Natural killer cell (primary cell): ENCODE measurements around the gene KCNC4. TPM values are rescaled to one million over a fixed set of nuclear protein-coding genes. Genes with fewer than 3 reads are reported as not detected.

Experiments
- ATAC-seq, 3 donors: fragments of 150-1000 bp in 2 of 3; fragments of 200-7000 bp in 1 of 3; cut with Tn5 transposase; 1 replicate in 1 of 3; 2 replicates in 2 of 3; pipeline ENCODE4 v1.10.0; 2021; ENCODE audit warnings: mild to moderate bottlenecking in 2 of 3, moderate library complexity in 2 of 3
- DNase-seq, 2 donors: peaks; one replicate each; pipeline versions ENCODE4 v3.0.0 to v3.0.0-alpha.2; 2013 to 2021; ENCODE audit warnings: mixed read lengths in 1 of 2
- H3K27ac ChIP-seq: one replicate; pipeline ENCODE4 v1.5.1; 2013; ENCODE audit warnings: mild to moderate bottlenecking, low read length
- H3K27me3 ChIP-seq: one replicate; pipeline ENCODE4 v1.6.1; 2013; ENCODE audit warnings: low read length; ENCODE audit not compliant: control insufficient read depth, insufficient read depth
- H3K36me3 ChIP-seq: one replicate; pipeline ENCODE4 v1.6.1; 2013; ENCODE audit warnings: low read length; ENCODE audit not compliant: control insufficient read depth, insufficient read depth
- H3K4me1 ChIP-seq: one replicate; pipeline ENCODE4 v1.6.1; 2013; ENCODE audit warnings: low read length; ENCODE audit not compliant: control insufficient read depth, insufficient read depth
- H3K4me3 ChIP-seq: one replicate; pipeline ENCODE4 v1.5.1; 2013; ENCODE audit warnings: low read length
- H3K9me3 ChIP-seq: one replicate; pipeline ENCODE4 v1.6.1; 2013; ENCODE audit warnings: low read length; ENCODE audit not compliant: control insufficient read depth, insufficient read depth
- H3K27ac Mint-ChIP-seq, 2 donors: one replicate each; pipeline ENCODE4 v1.8.0; 2022; ENCODE audit warnings: mild to moderate bottlenecking in 2 of 2, mixed read lengths in 2 of 2, moderate library complexity in 1 of 2
- H3K27me3 Mint-ChIP-seq, 2 donors: one replicate each; pipeline ENCODE4 v1.8.0; 2022; ENCODE audit warnings: low read depth in 2 of 2, mixed read lengths in 2 of 2
- H3K36me3 Mint-ChIP-seq: one replicate; pipeline ENCODE4 v1.8.0; 2022; ENCODE audit warnings: mixed read lengths
- H3K4me1 Mint-ChIP-seq, 2 donors: one replicate each; pipeline ENCODE4 v1.8.0; 2022; ENCODE audit warnings: mixed read lengths in 2 of 2
- H3K4me3 Mint-ChIP-seq: one replicate; pipeline ENCODE4 v1.8.0; 2022; ENCODE audit warnings: mild to moderate bottlenecking, moderate library complexity, mixed read lengths
- H3K9me3 Mint-ChIP-seq, 2 donors: one replicate each; pipeline ENCODE4 v1.8.0; 2022; ENCODE audit warnings: mixed read lengths in 2 of 2
- WGBS: methylation state at CpG from one replicate; pipeline ENCODE4 v1.1.7; 2013; ENCODE audit warnings: missing lambda C conversion rate; ENCODE audit not compliant: insufficient coverage; 5-methylcytosine and 5-hydroxymethylcytosine counted together
- intact Hi-C: fragments of 100-400 bp; cut with micrococcal nuclease; formaldehyde crosslinking; loops from one replicate; pipeline ENCODE4 v1.14.2; 2022
- total RNA-seq, 4 donors: library from RNA; stranded (reverse); fragments of 120-200 nt in 1 of 4; gene quantifications; one replicate each; pipeline versions ENCODE4 v1.2.3 to v1.2.4, GENCODE V29; 2013 to 2022
- TF ChIP-seq, protein P1 (sequence below): fragments of 200-600 bp; IDR thresholded peaks from one replicate; pipeline ENCODE4 v1.8.0; 2022; ENCODE audit warnings: antibody characterized with exemption

The KCNC4 gene
- total RNA-seq, 3 donors from 2014 or later (not counting 1 experiment from before 2014, with no cell fraction given), result 2.5 to 3.9 (median 3.3) TPM

DNA sequence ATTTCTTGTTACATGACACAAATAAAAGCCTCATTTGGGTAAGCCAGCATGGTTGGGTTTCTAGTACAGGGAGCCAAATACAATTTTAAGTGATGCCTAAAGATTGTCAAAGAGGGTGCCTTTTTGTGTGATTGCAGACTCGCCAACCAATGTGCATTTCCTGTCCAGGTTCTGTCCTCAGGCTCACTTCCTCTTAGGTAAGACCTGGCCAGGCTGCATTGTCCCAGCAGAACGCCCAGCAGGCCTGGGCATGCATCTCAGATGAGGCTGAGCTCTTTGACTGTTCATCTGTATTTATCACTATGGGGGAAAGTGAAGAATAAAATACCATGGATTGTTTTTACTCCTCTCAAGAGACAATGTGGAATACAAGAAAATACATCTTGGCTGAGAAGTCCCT lies 49.7 kb downstream of the KCNC4 start:
- intact Hi-C loops, result loop anchor here (5.0 kb wide), 1 partner anchor 52 kb away; no protein-coding TSS in a partner anchor
- Mint-ChIP-seq H3K4me1 (peaks cover 5 to 12% of the 10 kb centered on the region in 2 donors), H3K36me3 (no peaks in the 10 kb centered on the region), H3K9me3 (no peaks in the 10 kb centered on the region), H3K27me3 (peaks cover 18 to 30% of the 10 kb centered on the region in 2 donors), H3K27ac (no peak overlapping the region), H3K4me3 (no peak overlapping the region)
- Histone ChIP-seq H3K9me3 (no peaks in the 10 kb centered on the region), H3K27me3 (no peaks in the 10 kb centered on the region), H3K4me3 (no peak overlapping the region), H3K36me3 (no peaks in the 10 kb centered on the region), H3K27ac (no peak overlapping the region), H3K4me1 (no peaks in the 10 kb centered on the region)
- TF ChIP-seq, protein P1, sequence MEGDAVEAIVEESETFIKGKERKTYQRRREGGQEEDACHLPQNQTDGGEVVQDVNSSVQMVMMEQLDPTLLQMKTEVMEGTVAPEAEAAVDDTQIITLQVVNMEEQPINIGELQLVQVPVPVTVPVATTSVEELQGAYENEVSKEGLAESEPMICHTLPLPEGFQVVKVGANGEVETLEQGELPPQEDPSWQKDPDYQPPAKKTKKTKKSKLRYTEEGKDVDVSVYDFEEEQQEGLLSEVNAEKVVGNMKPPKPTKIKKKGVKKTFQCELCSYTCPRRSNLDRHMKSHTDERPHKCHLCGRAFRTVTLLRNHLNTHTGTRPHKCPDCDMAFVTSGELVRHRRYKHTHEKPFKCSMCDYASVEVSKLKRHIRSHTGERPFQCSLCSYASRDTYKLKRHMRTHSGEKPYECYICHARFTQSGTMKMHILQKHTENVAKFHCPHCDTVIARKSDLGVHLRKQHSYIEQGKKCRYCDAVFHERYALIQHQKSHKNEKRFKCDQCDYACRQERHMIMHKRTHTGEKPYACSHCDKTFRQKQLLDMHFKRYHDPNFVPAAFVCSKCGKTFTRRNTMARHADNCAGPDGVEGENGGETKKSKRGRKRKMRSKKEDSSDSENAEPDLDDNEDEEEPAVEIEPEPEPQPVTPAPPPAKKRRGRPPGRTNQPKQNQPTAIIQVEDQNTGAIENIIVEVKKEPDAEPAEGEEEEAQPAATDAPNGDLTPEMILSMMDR, result no peak
- ATAC-seq (no peak), DNase-seq (no peak)
- WGBS, result 46% methylated on average over 2 of the region's 2 CpGs

Other genes with a start within 250 kb of the KCNC4 start
- 10 to 100 TPM; 23.3 to 30.0 (median 29.1) TPM for gene AHCYL1, start 225.5 kb upstream of the KCNC4 start, total RNA-seq
- 100 to 1,000 TPM in 2 of 3 donors, 10 to 100 TPM in 1; 92.4 to 139 (median 130) TPM for gene STRIP1, start 175.7 kb upstream of the KCNC4 start, total RNA-seq
- gene ALX3, start 139.6 kb upstream of the KCNC4 start, total RNA-seq, result not detected
- not detected for gene UBL4B, start 97.9 kb upstream of the KCNC4 start, total RNA-seq
- gene SLC6A17, start 59.8 kb upstream of the KCNC4 start, total RNA-seq, result not detected
- 100 to 1,000 TPM in 1 of 3 donors, 10 to 100 TPM in 2; 81.8 to 109 (median 87.0) TPM for gene RBM15, start 129.1 kb downstream of the KCNC4 start, total RNA-seq
- gene SLC16A4, start 180.7 kb downstream of the KCNC4 start, total RNA-seq, result under 1 TPM; 0.30 to 0.40 (median 0.34) TPM
- gene LAMTOR5, start 197.4 kb downstream of the KCNC4 start, total RNA-seq, result 100 to 1,000 TPM in 1 of 3 donors, 10 to 100 TPM in 2; 86.1 to 102 (median 90.4) TPM
- not detected for gene PROK1, start 240.8 kb downstream of the KCNC4 start, total RNA-seq